A673 (cell line): ENCODE results near the gene TMEM270.

ENCODE experiments used
- EZH2 ChIP-seq: fragments of 200-600 bp; sonication (generic); IDR thresholded peaks from 2 replicates; pipeline ENCODE4 v1.6.1; 2017; ENCODE audit warnings: borderline replicate concordance, low read depth, mild to moderate bottlenecking, mixed read lengths, antibody characterized with exemption, low read length; ENCODE audit not compliant: poor library complexity, severe bottlenecking
- TF ChIP-seq, protein P1 (sequence below): fragments of 300-800, 200-600 bp; sonication (generic); conservative IDR thresholded peaks from 2 replicates; pipeline ENCODE4 v1.5.1; 2017; ENCODE audit warnings: low read depth, mild to moderate bottlenecking, antibody characterized with exemption, low read length, moderate library complexity, mixed read lengths

DNA sequence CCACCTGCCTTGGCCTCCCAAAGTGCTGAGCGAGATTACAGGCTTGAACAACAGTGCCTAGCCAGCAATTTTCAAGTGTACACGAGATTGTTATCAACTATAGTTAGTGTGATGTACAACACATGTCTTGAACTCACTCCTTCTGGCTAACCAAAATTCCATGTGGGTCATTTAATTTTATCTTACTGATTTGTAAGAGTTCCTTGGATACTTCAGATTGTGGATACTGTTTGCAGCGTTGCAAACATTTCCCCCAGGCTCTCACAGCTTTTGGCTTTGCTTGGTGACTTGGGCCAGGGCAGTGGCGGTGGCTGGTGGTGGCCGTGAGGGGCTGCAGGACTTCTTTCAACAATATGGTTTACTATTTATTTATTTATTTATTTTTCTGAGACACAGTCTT is 8.5 kb upstream of the TMEM270 start:
- TF ChIP-seq, protein P1, sequence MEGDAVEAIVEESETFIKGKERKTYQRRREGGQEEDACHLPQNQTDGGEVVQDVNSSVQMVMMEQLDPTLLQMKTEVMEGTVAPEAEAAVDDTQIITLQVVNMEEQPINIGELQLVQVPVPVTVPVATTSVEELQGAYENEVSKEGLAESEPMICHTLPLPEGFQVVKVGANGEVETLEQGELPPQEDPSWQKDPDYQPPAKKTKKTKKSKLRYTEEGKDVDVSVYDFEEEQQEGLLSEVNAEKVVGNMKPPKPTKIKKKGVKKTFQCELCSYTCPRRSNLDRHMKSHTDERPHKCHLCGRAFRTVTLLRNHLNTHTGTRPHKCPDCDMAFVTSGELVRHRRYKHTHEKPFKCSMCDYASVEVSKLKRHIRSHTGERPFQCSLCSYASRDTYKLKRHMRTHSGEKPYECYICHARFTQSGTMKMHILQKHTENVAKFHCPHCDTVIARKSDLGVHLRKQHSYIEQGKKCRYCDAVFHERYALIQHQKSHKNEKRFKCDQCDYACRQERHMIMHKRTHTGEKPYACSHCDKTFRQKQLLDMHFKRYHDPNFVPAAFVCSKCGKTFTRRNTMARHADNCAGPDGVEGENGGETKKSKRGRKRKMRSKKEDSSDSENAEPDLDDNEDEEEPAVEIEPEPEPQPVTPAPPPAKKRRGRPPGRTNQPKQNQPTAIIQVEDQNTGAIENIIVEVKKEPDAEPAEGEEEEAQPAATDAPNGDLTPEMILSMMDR = no peak
- no peak for TF ChIP-seq EZH2
